Measurements from ENCODE around the gene PATE2. TPM values are rescaled to one million over a fixed set of nuclear protein-coding genes. Genes with fewer than 3 reads are reported as not detected.

PATE2 gene
- polyA plus RNA-seq (2014; cell fraction: cytosol; rRNA removed), result not detected in 2 replicates
- polyA plus RNA-seq (2014; cell fraction: nucleus; rRNA removed), result not detected in 2 replicates

DNA sequence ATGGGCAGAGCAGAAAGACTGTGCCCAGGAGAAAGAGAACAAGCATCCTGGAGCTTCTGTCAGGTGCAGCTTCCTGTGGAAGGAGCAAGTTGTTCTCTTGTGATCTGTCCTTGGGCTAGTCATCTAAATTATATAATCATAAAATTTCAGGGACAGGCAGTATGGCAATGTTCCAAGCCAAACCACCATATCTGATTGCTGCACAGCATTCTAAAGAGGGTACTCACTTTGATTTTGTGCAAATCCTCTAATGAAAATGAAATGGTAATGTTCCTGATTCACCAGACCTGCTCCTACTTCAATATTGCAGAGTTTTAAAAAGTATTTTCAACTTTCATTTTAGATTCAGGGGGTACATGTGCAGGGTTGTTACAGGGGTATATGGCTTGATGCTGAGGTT lies at the start of gene PATE2:
Gene PATE2, minus strand, starts transcription at position 101 of the 400 bp plus-strand sequence. Its CDS starts 55 bp downstream, at position 46.
- no peak for DNase-seq (ENCODE audit: low spot score)

- DNase-seq (ENCODE audit: low spot score), result no peak
These were observed 29.3 kb upstream of the PATE2 start for GRCh38 chr11:125807909-125808308.

GRCh38 chr11:125802387-125802786 lies 23.8 kb upstream of the PATE2 start:
- no peak for DNase-seq (ENCODE audit: low spot score)

DNA sequence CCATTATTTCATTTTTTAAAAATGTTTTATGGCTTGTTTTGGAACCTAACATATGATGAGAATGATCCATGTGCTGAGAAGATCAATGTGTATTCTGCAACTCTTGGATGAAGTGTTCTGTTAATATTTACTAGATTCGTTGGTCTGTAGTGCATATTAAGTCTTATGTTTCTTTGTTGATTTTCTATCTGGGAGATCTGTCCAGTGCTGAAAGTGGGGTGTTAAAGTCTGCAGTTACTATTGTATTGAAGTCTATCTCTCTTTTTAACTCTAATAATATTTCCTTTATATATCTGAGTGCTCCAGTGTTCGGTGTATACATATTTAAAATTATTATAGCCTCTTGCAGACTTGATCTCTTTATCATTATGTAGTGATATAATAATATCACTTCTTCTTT lies 21.2 kb upstream of the PATE2 start:
- no peak for DNase-seq (ENCODE audit: low spot score)

GRCh38 chr11:125797641-125798040 lies 19.0 kb upstream of the PATE2 start:
- no peak for DNase-seq (ENCODE audit: low spot score)

DNA sequence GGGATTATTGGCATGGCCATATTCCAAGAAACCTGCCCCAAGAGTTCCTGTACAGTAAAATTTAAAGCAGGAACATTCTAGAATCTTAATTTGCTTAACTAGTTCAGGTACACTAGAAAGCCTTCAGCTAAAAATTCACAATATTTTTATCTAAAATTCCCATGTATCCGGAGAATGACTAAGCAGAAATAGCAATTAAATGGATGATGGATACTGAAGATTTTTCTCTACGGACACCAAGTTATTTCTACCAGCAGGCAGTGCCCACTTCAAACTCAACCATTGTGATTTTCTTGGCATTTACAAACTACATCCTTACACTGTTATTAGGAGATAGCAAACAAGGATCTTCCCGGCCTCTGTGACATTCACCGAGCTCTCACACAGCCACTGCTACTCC lies 12.2 kb upstream of the PATE2 start:
- no peak for DNase-seq (ENCODE audit: low spot score)

GRCh38 chr11:125787827-125788226 lies 9.2 kb upstream of the PATE2 start, which contains the start of gene PATE3:
Gene PATE3 (plus strand): TSS chr11:125788127. CDS start chr11:125788152, 25 bp downstream.
- DNase-seq (ENCODE audit: low spot score), result no peak

DNA sequence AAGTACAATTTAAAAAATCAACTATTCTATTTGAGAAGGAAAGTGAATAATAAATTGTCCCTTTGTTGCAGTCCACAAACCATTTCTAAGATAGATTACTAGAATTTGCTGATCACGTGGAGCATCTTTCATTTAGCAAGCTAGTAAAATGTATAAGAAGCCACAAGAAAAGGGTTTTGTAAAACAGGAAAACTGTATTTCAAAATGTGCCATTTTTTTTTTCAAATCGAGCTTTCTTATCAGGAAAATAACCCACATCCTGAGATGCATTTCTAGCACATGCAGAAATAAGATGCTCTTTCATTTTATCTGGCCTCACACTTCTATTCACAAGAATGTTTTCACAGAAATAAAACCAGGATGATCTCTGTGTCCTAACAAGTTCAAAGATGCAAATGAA lies 6.0 kb upstream of the PATE2 start:
- no peak for DNase-seq (ENCODE audit: low spot score)

- DNase-seq (ENCODE audit: low spot score), result no peak
These were observed 1.3 kb downstream of the PATE2 start for GRCh38 chr11:125777309-125777708.

- no peak for DNase-seq (ENCODE audit: low spot score)
These were observed 5.1 kb downstream of the PATE2 start for GRCh38 chr11:125773516-125773915.

- DNase-seq (ENCODE audit: low spot score), result no peak
These were observed 5.7 kb downstream of the PATE2 start for GRCh38 chr11:125772834-125773505.

- no peak for DNase-seq (ENCODE audit: low spot score)
These were observed 8.0 kb downstream of the PATE2 start for GRCh38 chr11:125770583-125770982.

DNA sequence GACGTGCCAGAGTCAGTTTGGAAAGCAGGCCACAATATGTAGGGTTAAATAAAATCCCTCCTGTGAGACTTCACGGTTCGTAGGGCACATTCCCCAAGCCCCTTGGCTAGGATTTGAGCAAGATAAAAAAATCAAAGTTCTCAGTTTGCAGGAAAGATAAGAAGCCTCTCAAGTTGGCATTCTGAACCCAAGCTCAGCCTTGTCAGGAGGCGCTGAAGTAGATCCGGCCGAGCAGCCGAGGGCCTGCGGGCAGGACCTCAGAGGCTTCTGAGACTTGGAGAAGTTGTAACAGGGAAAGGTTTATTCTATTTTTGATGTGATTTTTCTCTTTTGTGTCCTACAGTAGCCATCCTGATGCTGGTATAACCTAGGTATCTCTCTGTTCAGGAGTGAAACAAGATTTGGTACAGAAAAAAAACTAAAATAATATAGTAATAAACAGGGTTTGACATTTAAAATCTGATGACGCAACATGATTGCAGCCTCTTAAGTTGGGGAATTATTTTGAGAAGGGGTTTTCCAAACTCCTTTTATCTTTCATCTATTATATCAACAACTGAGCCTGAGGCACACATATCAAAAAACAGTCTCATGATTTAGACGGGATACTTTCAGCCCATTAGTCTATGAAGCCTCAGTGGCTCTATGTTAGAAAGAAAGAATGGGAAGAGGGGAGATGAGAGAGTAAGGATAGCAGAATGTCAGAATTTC lies 10.1 kb downstream of the PATE2 start:
- DNase-seq (ENCODE audit: low spot score), result no peak

DNA sequence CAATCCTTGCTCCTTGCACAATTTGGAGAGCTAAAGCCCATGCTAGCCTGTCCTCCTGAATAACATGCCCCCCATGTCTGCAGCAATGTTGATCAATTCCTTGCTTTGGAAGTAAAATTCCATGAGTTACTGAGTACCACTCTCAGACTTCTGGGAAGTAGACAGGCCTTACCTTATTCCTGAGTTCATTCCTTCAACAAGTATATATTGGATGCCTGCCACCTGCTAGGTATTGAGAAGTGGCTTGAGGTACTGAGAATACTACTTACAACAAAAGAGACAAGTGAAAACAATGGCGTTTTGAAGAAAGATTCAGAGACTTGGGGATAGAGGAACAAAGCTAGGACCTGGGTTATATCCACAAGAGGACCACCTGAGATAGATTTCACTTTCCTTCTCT lies 12.4 kb downstream of the PATE2 start:
- DNase-seq (ENCODE audit: low spot score), result no peak

DNA sequence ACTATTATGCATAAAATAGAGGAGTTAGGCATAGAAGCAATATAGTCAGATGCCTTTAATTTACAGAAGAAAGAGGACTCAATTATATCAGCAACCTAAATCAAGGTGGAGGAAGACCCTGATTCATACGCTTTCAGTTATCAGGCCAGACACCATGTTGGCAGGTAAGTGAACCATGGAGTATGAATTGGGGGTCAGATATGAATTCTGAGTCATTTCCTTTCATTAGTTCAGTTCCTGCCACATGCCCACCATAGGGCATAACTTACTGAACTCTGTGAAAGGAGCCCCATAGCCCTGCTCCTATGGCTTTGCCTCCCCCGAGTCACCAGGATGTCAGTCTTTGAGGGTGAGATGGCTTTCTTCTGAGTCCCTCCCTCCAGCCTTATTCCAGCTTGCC lies 15.1 kb downstream of the PATE2 start:
- no peak for DNase-seq (ENCODE audit: low spot score)

DNA sequence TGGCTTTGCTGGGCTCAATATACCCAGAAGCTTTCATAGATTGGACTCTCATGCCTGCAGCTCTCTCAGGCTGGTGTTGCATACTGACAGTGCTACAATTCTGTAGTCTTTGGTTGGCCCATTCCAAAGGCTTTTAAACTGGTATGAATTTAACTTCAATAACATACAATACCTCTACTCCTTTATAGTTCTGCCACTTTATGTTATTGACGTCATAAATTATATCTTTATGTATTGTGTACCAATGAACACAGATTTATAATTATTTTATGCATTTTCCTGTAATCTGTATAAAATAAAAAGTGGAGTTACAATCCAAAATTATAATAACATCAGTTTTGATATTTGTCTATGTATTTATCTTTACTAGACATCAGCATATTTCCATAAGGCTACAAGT lies 16.2 kb downstream of the PATE2 start:
- DNase-seq (ENCODE audit: low spot score), result no peak

DNA sequence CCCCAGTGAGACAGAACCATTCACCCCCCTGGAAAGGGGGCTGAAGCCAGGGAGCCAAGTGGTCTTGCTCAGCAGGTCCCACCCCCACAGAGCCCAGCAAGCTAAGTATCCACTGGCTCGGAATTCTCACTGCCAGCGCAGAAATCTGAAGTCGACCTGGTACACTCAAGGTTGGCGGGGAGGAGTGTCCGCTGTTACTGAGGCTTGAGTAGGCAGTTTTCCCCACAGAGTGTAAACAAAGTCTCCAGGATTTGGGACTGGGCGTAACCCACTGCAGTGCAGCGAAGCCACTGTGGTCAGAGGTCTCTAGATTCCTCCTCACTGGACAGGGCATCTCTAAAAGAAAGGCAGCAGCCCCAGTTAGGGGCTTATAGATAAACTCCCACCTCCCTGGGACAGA lies 22.6 kb downstream of the PATE2 start:
- DNase-seq (ENCODE audit: low spot score), result no peak

- DNase-seq (ENCODE audit: low spot score), result no peak
These were observed 28.0 kb downstream of the PATE2 start for GRCh38 chr11:125750629-125751028.

DNA sequence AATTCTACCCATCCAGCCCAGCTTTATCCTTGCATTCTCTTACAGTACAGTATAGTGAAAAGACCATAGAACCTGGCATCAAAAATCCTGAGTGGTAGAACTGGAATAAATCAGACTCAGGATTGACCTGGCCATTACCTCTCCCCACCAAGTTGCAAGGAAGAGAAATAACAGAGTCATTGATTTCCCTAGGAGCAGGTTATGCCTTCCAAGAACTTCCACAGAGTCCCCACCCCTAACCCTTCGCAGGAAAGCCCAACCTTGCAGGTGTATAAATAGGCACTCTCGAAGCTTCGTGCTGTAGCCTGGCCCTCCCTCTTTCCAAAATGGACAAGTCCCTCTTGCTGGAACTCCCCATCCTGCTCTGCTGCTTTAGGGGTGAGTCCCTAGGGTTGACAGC lies 32.6 kb downstream of the PATE2 start, which contains the start of gene PATE1:
Gene PATE1, plus strand, starts transcription at position 301 of the 400 bp plus-strand sequence. Its CDS starts 26 bp downstream, at position 327.
- DNase-seq (ENCODE audit: low spot score), result no peak

DNA sequence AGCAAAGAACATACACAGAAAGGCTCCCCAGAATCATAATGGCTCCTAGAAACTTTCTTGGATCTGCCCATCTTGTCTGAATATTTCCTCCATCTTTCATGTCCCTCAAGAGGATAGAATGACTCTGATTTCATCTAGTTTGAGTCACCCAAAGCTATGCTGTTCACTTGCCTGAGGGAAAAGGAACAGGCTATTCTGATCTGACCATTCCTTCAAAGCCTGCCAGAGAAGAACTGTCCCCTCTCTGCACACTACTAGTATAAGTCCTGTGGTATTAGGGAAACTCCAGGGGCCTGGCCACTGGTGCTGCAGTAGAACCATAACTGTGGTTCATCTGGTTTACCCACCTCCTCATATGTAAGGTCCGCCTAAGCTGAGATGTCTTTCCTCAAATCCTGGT lies 34.9 kb downstream of the PATE2 start:
- DNase-seq (ENCODE audit: low spot score), result no peak

DNA sequence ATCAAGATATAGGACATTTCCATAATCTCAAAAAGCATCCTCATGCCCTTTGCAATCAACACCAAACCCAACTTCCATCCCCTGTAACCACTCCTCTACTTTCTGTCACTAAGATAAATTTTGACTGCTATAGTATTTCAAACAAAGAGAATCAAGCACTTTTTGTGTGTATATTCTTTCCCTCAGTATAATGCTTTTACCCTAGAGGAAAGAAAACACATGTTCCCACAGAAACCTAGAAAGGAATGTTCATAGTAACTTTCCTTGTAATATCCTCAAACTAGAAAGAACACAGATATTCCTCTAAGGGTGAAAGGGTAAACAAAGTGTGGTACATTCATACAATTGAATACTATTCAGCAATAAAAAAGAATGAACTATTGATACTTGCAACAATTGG lies 38.0 kb downstream of the PATE2 start:
- no peak for DNase-seq (ENCODE audit: low spot score)

DNA sequence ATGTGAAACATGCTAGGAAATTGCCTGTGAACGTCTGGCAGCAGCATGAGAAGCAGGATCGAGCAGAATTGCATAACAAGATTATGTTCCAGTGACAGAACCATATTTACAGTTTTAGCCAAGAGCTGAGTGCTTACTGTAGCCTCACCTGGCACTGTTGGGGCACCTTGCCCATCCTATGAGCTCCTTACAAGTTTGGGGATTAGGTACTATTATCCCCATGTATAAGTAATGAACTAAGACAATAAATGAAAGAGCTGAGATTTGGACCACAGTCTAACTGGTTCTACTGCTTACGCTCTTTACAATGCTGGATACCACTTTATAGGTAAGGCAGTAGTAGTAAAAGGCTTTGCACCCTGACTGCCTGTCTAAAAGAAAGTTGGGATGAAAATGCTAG lies 49.7 kb downstream of the PATE2 start:
- DNase-seq (ENCODE audit: low spot score), result no peak
